Activated CD4-positive, alpha-beta T cell treated with anti-CD3 and anti-CD28 coated beads for 36 hours (primary cell): ENCODE results near the gene ATG4D. TPM values are rescaled to one million over a fixed set of nuclear protein-coding genes. Genes with fewer than 3 reads are reported as not detected.

Experiments
- ATAC-seq: fragments of 200-7000 bp; cut with Tn5 transposase; one replicate; pipeline ENCODE4 v1.10.0; 2021; ENCODE audit warnings: mild to moderate bottlenecking, moderate library complexity
- CTCF ChIA-PET: fragments of 350-600 bp; sonication (Branson Sonifier 250); formaldehyde crosslinking; loops from one replicate; lab custom pipeline; 2021; ENCODE audit warnings: antibody characterized with exemption; lab: Charles Lee
- POLR2A ChIA-PET: fragments of 350-600 bp; sonication (Branson Sonifier 250); formaldehyde crosslinking; loops from one replicate; lab custom pipeline; 2021; ENCODE audit warnings: antibody characterized with exemption, inconsistent platforms; lab: Charles Lee
- DNase-seq: peaks from one replicate; pipeline ENCODE4 v3.0.0-alpha.2; 2020
- H3K27ac Mint-ChIP-seq: one replicate; pipeline ENCODE4 v1.8.0; 2021; ENCODE audit warnings: mixed read lengths
- H3K27me3 Mint-ChIP-seq: one replicate; pipeline ENCODE4 v1.8.0; 2021; ENCODE audit warnings: mixed read lengths
- H3K36me3 Mint-ChIP-seq: one replicate; pipeline ENCODE4 v1.8.0; 2021; ENCODE audit warnings: low read depth, mixed read lengths
- H3K4me1 Mint-ChIP-seq: one replicate; pipeline ENCODE4 v1.8.0; 2021; ENCODE audit warnings: mixed read lengths
- H3K4me3 Mint-ChIP-seq: one replicate; pipeline ENCODE4 v1.8.0; 2021; ENCODE audit warnings: mild to moderate bottlenecking, moderate library complexity, mixed read lengths
- H3K9me3 Mint-ChIP-seq: one replicate; pipeline ENCODE4 v1.8.0; 2021; ENCODE audit warnings: low read depth, mixed read lengths
- intact Hi-C, 2 experiments: fragments of 100-400 bp; cut with DNase I in 1 of 2; cut with micrococcal nuclease in 1 of 2; formaldehyde crosslinking; loops; one replicate each; pipeline versions ENCODE4 v1.14.2 to v1.15.1; 2022 to 2024; cut with DNase I, micrococcal nuclease
- total RNA-seq, 2 experiments: library from RNA; stranded (reverse); gene quantifications; one replicate each; pipeline ENCODE4 v1.2.3, GENCODE V29; 2021

Gene ATG4D
- 10 to 100 TPM; 18.9 to 19.3 TPM for total RNA-seq

DNA sequence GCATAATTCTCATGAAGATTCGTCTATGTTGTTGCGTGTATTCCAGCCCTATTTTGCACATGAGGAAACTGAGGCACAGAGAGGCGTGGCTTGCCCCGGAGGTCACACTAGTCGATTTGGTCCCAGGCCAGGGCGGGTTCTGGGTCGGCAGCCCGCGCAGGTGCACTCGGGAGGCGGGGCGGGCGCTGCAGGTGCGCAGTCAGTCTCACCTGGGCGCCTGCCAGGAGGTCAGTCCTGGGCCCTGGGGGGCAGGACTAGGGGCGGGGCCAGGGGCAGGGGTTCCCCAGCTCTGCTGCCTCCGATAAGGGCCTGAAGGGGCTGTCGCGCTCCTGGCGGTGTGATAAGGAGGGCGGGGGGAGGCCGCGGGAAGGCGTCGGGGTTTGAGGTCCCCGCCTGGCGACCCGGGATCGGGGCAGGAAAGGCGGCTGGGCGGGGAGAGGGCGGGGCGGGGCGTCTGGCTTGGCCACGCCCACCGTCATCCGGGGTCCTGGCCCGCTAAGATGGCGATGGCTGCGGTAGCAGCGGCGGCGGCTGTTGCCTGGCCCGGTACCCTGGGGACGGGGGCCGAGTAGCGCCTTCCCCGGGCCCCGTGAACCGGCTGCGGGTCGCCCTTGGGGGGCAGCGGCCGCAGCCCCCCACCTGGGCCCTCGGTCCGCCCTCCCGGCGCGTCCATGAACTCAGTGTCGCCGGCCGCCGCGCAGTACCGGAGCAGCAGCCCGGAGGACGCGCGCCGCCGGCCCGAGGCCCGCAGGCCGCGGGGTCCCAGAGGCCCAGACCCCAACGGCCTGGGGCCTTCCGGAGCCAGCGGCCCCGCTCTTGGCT is at the start of gene ATG4D:
Gene ATG4D, plus strand, starts transcription at position 485 of the 822 bp plus-strand sequence. Its CDS starts 187 bp downstream, at position 672.
- intact Hi-C loops = loop anchor here (1.0 to 2.0 kb wide), 9 partner anchors 23 to 210 kb away; partner anchors contain the start of genes KRI1 (in 2 of the 2), CDC37 (in 1 of the 2), ILF3 (in 1 of the 2) and RAVER1 (in 1 of the 2)
- H3K4me1 Mint-ChIP-seq = peaks cover 14% of the 10 kb centered on the region
- peak; percentile 89 for DNase-seq
- CTCF ChIA-PET = interaction anchor here (1.1 to 2.2 kb wide), 4 partner anchors 8 to 100 kb away, joined by 3 to 6 read pairs (median 4); no protein-coding TSS in a partner anchor
- H3K4me3 Mint-ChIP-seq = peak within 1 kb of the TSS; percentile 85
- H3K36me3 Mint-ChIP-seq = peaks cover 2% of the 10 kb centered on the region
- POLR2A ChIA-PET = no interaction called here
- ATAC-seq = peak; percentile 85
- H3K27me3 Mint-ChIP-seq = peaks cover 8% of the 10 kb centered on the region
- H3K27ac Mint-ChIP-seq = peak within 1 kb of the TSS; percentile 84
- no peaks in the 10 kb centered on the region for H3K9me3 Mint-ChIP-seq

DNA sequence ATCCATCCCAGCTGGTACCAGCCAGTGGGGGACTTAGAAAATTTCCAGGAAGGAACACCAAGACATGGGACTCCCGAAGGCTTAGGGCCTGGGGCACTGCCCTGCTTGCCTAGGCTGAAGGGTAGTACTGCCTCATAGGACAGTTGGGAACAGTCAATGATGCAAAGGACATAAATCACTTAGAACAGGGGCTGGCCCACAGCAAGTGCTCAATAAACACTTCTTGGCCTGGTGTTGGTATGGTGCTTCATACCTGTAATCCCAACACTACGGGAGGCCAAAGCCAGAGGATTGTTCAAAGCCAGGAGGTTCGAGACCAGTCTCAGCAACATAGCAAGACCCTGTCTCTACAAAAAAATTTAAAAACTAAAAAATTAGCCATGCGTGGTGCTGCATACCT is 46.3 kb upstream of the ATG4D start:
- Mint-ChIP-seq H3K4me1 (peaks cover 29% of the 10 kb centered on the region), H3K27me3 (no peaks in the 10 kb centered on the region), H3K4me3 (no peak overlapping the region), H3K9me3 (no peaks in the 10 kb centered on the region), H3K27ac (peak overlapping the region; percentile 47), H3K36me3 (peaks cover 40% of the 10 kb centered on the region)
- POLR2A ChIA-PET = no interaction called here
- CTCF ChIA-PET = interaction anchor here (0.6 to 1.4 kb wide), 2 partner anchors 84 to 202 kb away, joined by 3 to 7 read pairs; no protein-coding TSS in a partner anchor
- DNase-seq (no peak), ATAC-seq (no peak)
- intact Hi-C loops = no loop called here

- Mint-ChIP-seq H3K36me3 (peaks cover 33% of the 10 kb centered on the region), H3K4me3 (peak overlapping the region; percentile 40)
Observed at GRCh38 chr19:10499550-10500246, 44.0 kb upstream of the ATG4D start.

GRCh38 chr19:10500247-10500592 is 43.5 kb upstream of the ATG4D start:
- peak overlapping the region; percentile 52 for H3K27ac Mint-ChIP-seq
- ChIA-PET CTCF (interaction anchor here (1.0 to 1.6 kb wide), 3 partner anchors 7 to 22 kb away, joined by 3 to 5 read pairs (median 4); no protein-coding TSS in a partner anchor), POLR2A (interaction anchor here (0.6 kb wide), 1 partner anchor 19 kb away, joined by 5 read pairs; no protein-coding TSS in a partner anchor)
- DNase-seq = no peak
- no peak for ATAC-seq
- peaks cover 29% of the 10 kb centered on the region for H3K4me1 Mint-ChIP-seq
- intact Hi-C loops = loop anchor here (5.0 to 10.0 kb wide), 3 partner anchors 152 to 395 kb away; partner anchors contain the start of genes ANGPTL6 (in 1 of the 2), ILF3 (in 1 of the 2) and PPAN (in 1 of the 2)
- no peaks in the 10 kb centered on the region for H3K27me3 Mint-ChIP-seq
- no peaks in the 10 kb centered on the region for H3K9me3 Mint-ChIP-seq
- peaks cover 33% of the 10 kb centered on the region for H3K36me3 Mint-ChIP-seq
- peak overlapping the region; percentile 40 for H3K4me3 Mint-ChIP-seq

More at GRCh38 chr19:10499550-10500246, 44.0 kb upstream of the ATG4D start:
- DNase-seq (no peak), ATAC-seq (no peak)
- POLR2A ChIA-PET = no interaction called here
- Mint-ChIP-seq H3K27ac (peak overlapping the region; percentile 72), H3K27me3 (no peaks in the 10 kb centered on the region), H3K4me1 (peaks cover 29% of the 10 kb centered on the region), H3K9me3 (no peaks in the 10 kb centered on the region)
- CTCF ChIA-PET = interaction anchor here (1.0 kb wide), 1 partner anchor 16 kb away, joined by 5 read pairs; no protein-coding TSS in a partner anchor
- intact Hi-C loops = loop anchor here (5.0 to 10.0 kb wide), 3 partner anchors 153 to 395 kb away; partner anchors contain the start of genes ANGPTL6 (in 1 of the 2), ILF3 (in 1 of the 2) and PPAN (in 1 of the 2)

- H3K9me3 Mint-ChIP-seq = no peaks in the 10 kb centered on the region
- peaks cover 29% of the 10 kb centered on the region for H3K36me3 Mint-ChIP-seq
- intact Hi-C loops = loop anchor here (1.0 to 10.0 kb wide), 15 partner anchors 23 to 397 kb away; partner anchors contain the start of genes ANGPTL6 (in 1 of the 2), ATG4D (in 1 of the 2), CARM1 (in 1 of the 2) and CDC37 (in 1 of the 2)
- peaks cover 34% of the 10 kb centered on the region for H3K4me1 Mint-ChIP-seq
- H3K27ac Mint-ChIP-seq = peak overlapping the region; percentile 95
- ChIA-PET POLR2A (no interaction called here), CTCF (interaction anchor here (1.6 kb wide), 1 partner anchor 9 kb away, joined by 4 read pairs; no protein-coding TSS in a partner anchor)
- H3K27me3 Mint-ChIP-seq = no peaks in the 10 kb centered on the region
- H3K4me3 Mint-ChIP-seq = peak overlapping the region; percentile 91
- peak; percentile 20 for ATAC-seq
- peak; percentile 63 for DNase-seq
Observed at GRCh38 chr19:10501971-10502523, 41.7 kb upstream of the ATG4D start.

- Mint-ChIP-seq H3K4me1 (peaks cover 30% of the 10 kb centered on the region), H3K27ac (peak overlapping the region; percentile 95), H3K4me3 (peak overlapping the region; percentile 91), H3K9me3 (no peaks in the 10 kb centered on the region), H3K36me3 (peaks cover 24% of the 10 kb centered on the region), H3K27me3 (no peaks in the 10 kb centered on the region)
- CTCF ChIA-PET = no interaction called here
- peak; percentile 95 for DNase-seq
- POLR2A ChIA-PET = no interaction called here
- peak; percentile 91 for ATAC-seq
- intact Hi-C loops = loop anchor here (1.0 to 10.0 kb wide), 15 partner anchors 23 to 398 kb away; partner anchors contain the start of genes ANGPTL6 (in 1 of the 2), ATG4D (in 1 of the 2), CARM1 (in 1 of the 2) and CDC37 (in 1 of the 2)
Observed at GRCh38 chr19:10502524-10503001, 41.1 kb upstream of the ATG4D start.

- Mint-ChIP-seq H3K36me3 (peaks cover 24% of the 10 kb centered on the region), H3K4me3 (peak within 1 kb of the TSS; percentile 91), H3K4me1 (peaks cover 30% of the 10 kb centered on the region), H3K9me3 (no peaks in the 10 kb centered on the region), H3K27ac (peak within 1 kb of the TSS; percentile 95), H3K27me3 (no peaks in the 10 kb centered on the region)
- POLR2A ChIA-PET = no interaction called here
- ATAC-seq (peak; percentile 20), DNase-seq (peak; percentile 58)
- intact Hi-C loops = loop anchor here (2.0 to 10.0 kb wide), 7 partner anchors 24 to 398 kb away; partner anchors contain the start of genes ANGPTL6 (in 1 of the 2), CDKN2D (in 1 of the 2), DNMT1 (in 1 of the 2) and ILF3 (in 1 of the 2)
- CTCF ChIA-PET = interaction anchor here (0.6 to 1.6 kb wide), 6 partner anchors 9 to 94 kb away, joined by 3 to 4 read pairs (median 4); partner anchors contain the start of gene S1PR5
Observed at GRCh38 chr19:10503002-10503789, 40.5 kb upstream of the ATG4D start, which contains the start of gene KEAP1. Gene KEAP1, minus strand, starts transcription at chr19:10503356. Its CDS starts 3,323 bp downstream, at chr19:10500033.

- ChIA-PET POLR2A (interaction anchor here (0.6 kb wide), 2 partner anchors 16 to 30 kb away, joined by 3 to 4 read pairs; no protein-coding TSS in a partner anchor), CTCF (interaction anchor here (0.5 to 1.4 kb wide), 20 partner anchors 22 to 448 kb away, joined by 3 to 8 read pairs (median 4); no protein-coding TSS in a partner anchor)
- peak; percentile 93 for DNase-seq
- peaks cover 7% of the 10 kb centered on the region for H3K36me3 Mint-ChIP-seq
- no peaks in the 10 kb centered on the region for H3K27me3 Mint-ChIP-seq
- peak; percentile 43 for ATAC-seq
- no peaks in the 10 kb centered on the region for H3K9me3 Mint-ChIP-seq
- H3K27ac Mint-ChIP-seq = no peak overlapping the region
- intact Hi-C loops = loop anchor here (10.0 kb wide), 2 partner anchors 189 to 401 kb away; partner anchors contain the start of genes ANGPTL6 (in 1 of the 2) and PPAN (in 1 of the 2)
- peaks cover 21% of the 10 kb centered on the region for H3K4me1 Mint-ChIP-seq
- H3K4me3 Mint-ChIP-seq = peak overlapping the region; percentile 3
Observed at GRCh38 chr19:10505583-10506229, 38.0 kb upstream of the ATG4D start.

- peaks cover 13% of the 10 kb centered on the region for H3K4me1 Mint-ChIP-seq
- no peak for ATAC-seq
- no peak for DNase-seq
- ChIA-PET POLR2A (no interaction called here), CTCF (interaction anchor here (0.7 to 1.9 kb wide), 11 partner anchors 12 to 192 kb away, joined by 3 to 9 read pairs (median 3); partner anchors contain the start of gene QTRT1)
- H3K27ac Mint-ChIP-seq = no peak overlapping the region
- no peaks in the 10 kb centered on the region for H3K36me3 Mint-ChIP-seq
- no peak overlapping the region for H3K4me3 Mint-ChIP-seq
- intact Hi-C loops = loop anchor here (10.0 kb wide), 2 partner anchors 187 to 403 kb away; partner anchors contain the start of genes ANGPTL6 (in 1 of the 2) and PPAN (in 1 of the 2)
- H3K27me3 Mint-ChIP-seq = peaks cover 2% of the 10 kb centered on the region
- H3K9me3 Mint-ChIP-seq = no peaks in the 10 kb centered on the region
Observed at GRCh38 chr19:10508036-10508435, 35.7 kb upstream of the ATG4D start.
